ENCODE results near the gene DIS3L2.

DNA sequence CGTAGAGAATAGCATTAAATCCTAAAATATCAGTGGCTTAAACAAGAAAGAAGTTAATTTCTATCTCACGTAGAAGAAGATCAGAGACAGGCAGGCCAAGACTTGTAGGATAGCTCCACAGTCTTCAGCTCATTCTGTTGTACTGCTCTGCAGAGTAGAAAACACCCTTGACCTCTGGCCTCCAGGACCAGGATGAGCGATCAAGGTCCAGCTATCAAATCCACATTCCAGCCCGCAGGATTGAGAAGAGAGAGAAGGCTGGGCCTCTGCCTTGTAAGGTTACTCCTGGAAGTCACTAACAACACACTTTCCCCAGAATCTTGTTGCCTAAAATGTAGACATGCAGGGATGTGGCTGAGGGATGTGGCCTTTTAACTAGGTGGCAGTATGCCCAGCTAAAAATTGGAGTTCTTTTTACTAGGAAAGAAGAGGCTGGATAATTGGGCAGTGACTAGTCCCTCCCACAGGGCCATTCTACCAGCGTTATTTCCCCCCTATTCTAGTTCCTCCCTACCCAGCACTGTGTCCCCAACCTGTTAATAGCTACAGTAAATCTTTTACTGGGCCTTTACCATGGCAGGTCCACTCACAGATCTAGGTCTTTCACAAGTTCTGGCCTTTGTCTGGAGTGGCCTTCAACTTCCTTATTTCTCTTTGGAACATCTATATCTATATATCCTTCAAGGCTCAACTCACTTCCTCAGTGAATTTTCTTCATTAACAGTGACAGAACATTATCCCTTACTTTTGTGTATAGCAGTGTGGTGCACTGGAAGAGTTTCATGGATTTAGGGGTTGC, 165.0 kb downstream of the DIS3L2 start:
- TF ChIP-seq EP300 (IDR thresholded peaks at IDR 0.05), result no peak
- TF ChIP-seq, protein P1, sequence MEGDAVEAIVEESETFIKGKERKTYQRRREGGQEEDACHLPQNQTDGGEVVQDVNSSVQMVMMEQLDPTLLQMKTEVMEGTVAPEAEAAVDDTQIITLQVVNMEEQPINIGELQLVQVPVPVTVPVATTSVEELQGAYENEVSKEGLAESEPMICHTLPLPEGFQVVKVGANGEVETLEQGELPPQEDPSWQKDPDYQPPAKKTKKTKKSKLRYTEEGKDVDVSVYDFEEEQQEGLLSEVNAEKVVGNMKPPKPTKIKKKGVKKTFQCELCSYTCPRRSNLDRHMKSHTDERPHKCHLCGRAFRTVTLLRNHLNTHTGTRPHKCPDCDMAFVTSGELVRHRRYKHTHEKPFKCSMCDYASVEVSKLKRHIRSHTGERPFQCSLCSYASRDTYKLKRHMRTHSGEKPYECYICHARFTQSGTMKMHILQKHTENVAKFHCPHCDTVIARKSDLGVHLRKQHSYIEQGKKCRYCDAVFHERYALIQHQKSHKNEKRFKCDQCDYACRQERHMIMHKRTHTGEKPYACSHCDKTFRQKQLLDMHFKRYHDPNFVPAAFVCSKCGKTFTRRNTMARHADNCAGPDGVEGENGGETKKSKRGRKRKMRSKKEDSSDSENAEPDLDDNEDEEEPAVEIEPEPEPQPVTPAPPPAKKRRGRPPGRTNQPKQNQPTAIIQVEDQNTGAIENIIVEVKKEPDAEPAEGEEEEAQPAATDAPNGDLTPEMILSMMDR (IDR thresholded peaks at IDR 0.05), result no peak
- TF ChIP-seq POLR2A (IDR thresholded peaks at IDR 0.05), result no peak
